ENCODE data around the gene DPYSL3. TPM values are rescaled to one million over a fixed set of nuclear protein-coding genes. Genes with fewer than 3 reads are reported as not detected.

Gene DPYSL3
- total RNA-seq, 2 donors from 2014 or later, result 0.05 to 0.12 TPM

GRCh38 chr5:147454996-147455677 is 54.7 kb downstream of the DPYSL3 start:
- no peak overlapping the region for H3K27ac Mint-ChIP-seq
- no peak for ATAC-seq (replicated peaks in 1 of 2)
- peak overlapping the region; percentile 97 for H3K4me3 Mint-ChIP-seq
- H3K27me3 Mint-ChIP-seq (ENCODE audit: low read depth), result peaks cover 67% of the 10 kb centered on the region
- H3K4me1 Mint-ChIP-seq (ENCODE audit: low read depth), result peaks cover 13% of the 10 kb centered on the region
- H3K9me3 Mint-ChIP-seq, result no peaks in the 10 kb centered on the region
- H3K36me3 Mint-ChIP-seq (ENCODE audit: insufficient read depth in 2 of 2), result peaks cover 1 to 2% of the 10 kb centered on the region in 2 donors
- DNase-seq, result no peak

GRCh38 chr5:147453875-147454814 is 55.7 kb downstream of the DPYSL3 start:
- Mint-ChIP-seq H3K4me3 (peak overlapping the region; percentile 97), H3K27ac (peak overlapping the region; percentile 9), H3K4me1 (ENCODE audit: low read depth) (peaks cover 13% of the 10 kb centered on the region), H3K9me3 (no peaks in the 10 kb centered on the region), H3K27me3 (ENCODE audit: low read depth) (peaks cover 76% of the 10 kb centered on the region), H3K36me3 (ENCODE audit: insufficient read depth in 2 of 2) (peaks cover 1 to 2% of the 10 kb centered on the region in 2 donors)
- DNase-seq (peak; percentile 79 to 81), ATAC-seq (replicated peaks in 1 of 2) (peak; percentile 85 to 89)

GRCh38 chr5:147452165-147452811 is 57.6 kb downstream of the DPYSL3 start:
- Mint-ChIP-seq H3K36me3 (ENCODE audit: insufficient read depth in 2 of 2) (peaks cover 1 to 2% of the 10 kb centered on the region in 2 donors), H3K4me3 (peak overlapping the region; percentile 66 to 97), H3K9me3 (no peaks in the 10 kb centered on the region), H3K27ac (no peak overlapping the region), H3K27me3 (ENCODE audit: low read depth) (peaks cover 74% of the 10 kb centered on the region), H3K4me1 (ENCODE audit: low read depth) (peaks cover 13% of the 10 kb centered on the region)
- DNase-seq (no peak), ATAC-seq (replicated peaks in 1 of 2) (no peak)

GRCh38 chr5:147451193-147451592 is 58.7 kb downstream of the DPYSL3 start:
- no peaks in the 10 kb centered on the region for H3K9me3 Mint-ChIP-seq
- no peak overlapping the region for H3K27ac Mint-ChIP-seq
- peaks cover 1 to 2% of the 10 kb centered on the region in 2 donors for H3K36me3 Mint-ChIP-seq (ENCODE audit: insufficient read depth in 2 of 2)
- peaks cover 13% of the 10 kb centered on the region for H3K4me1 Mint-ChIP-seq (ENCODE audit: low read depth)
- no peak overlapping the region for H3K4me3 Mint-ChIP-seq
- no peak for DNase-seq
- H3K27me3 Mint-ChIP-seq (ENCODE audit: low read depth), result peaks cover 76% of the 10 kb centered on the region
- no peak for ATAC-seq (replicated peaks in 1 of 2)

GRCh38 chr5:147450606-147451005 is 59.3 kb downstream of the DPYSL3 start:
- H3K4me3 Mint-ChIP-seq, result no peak overlapping the region
- H3K27ac Mint-ChIP-seq, result no peak overlapping the region
- H3K4me1 Mint-ChIP-seq (ENCODE audit: low read depth), result peaks cover 13% of the 10 kb centered on the region
- DNase-seq (no peak), ATAC-seq (replicated peaks in 1 of 2) (no peak)
- peaks cover 70% of the 10 kb centered on the region for H3K27me3 Mint-ChIP-seq (ENCODE audit: low read depth)
- no peaks in the 10 kb centered on the region for H3K9me3 Mint-ChIP-seq
- peaks cover 1 to 2% of the 10 kb centered on the region in 2 donors for H3K36me3 Mint-ChIP-seq (ENCODE audit: insufficient read depth in 2 of 2)

- ATAC-seq (replicated peaks in 1 of 2), result no peak
- no peak for DNase-seq
- peaks cover 7% of the 10 kb centered on the region for H3K4me1 Mint-ChIP-seq (ENCODE audit: low read depth)
- H3K27me3 Mint-ChIP-seq (ENCODE audit: low read depth), result peaks cover 52% of the 10 kb centered on the region
- no peak overlapping the region for H3K27ac Mint-ChIP-seq
- H3K4me3 Mint-ChIP-seq, result no peak overlapping the region
- no peaks in the 10 kb centered on the region for H3K9me3 Mint-ChIP-seq
- peaks cover under 1 to 1% of the 10 kb centered on the region in 2 donors for H3K36me3 Mint-ChIP-seq (ENCODE audit: insufficient read depth in 2 of 2)
Measured at GRCh38 chr5:147448766-147449165, 61.1 kb downstream of the DPYSL3 start.

- Mint-ChIP-seq H3K4me1 (ENCODE audit: low read depth) (no peaks in the 10 kb centered on the region), H3K27me3 (ENCODE audit: low read depth) (peaks cover 34% of the 10 kb centered on the region), H3K27ac (no peak overlapping the region), H3K9me3 (no peaks in the 10 kb centered on the region), H3K4me3 (no peak overlapping the region), H3K36me3 (ENCODE audit: insufficient read depth in 2 of 2) (no peaks in the 10 kb centered on the region)
- DNase-seq (no peak), ATAC-seq (replicated peaks in 1 of 2) (no peak)
Measured at GRCh38 chr5:147446523-147446922, 63.3 kb downstream of the DPYSL3 start.

GRCh38 chr5:147445917-147446316 is 64.0 kb downstream of the DPYSL3 start:
- H3K27ac Mint-ChIP-seq, result no peak overlapping the region
- no peaks in the 10 kb centered on the region for H3K36me3 Mint-ChIP-seq (ENCODE audit: insufficient read depth in 2 of 2)
- H3K27me3 Mint-ChIP-seq (ENCODE audit: low read depth), result peaks cover 34% of the 10 kb centered on the region
- no peaks in the 10 kb centered on the region for H3K9me3 Mint-ChIP-seq
- ATAC-seq (replicated peaks in 1 of 2) (no peak), DNase-seq (no peak)
- H3K4me3 Mint-ChIP-seq, result no peak overlapping the region
- no peaks in the 10 kb centered on the region for H3K4me1 Mint-ChIP-seq (ENCODE audit: low read depth)

- Mint-ChIP-seq H3K27me3 (ENCODE audit: low read depth) (peaks cover 26% of the 10 kb centered on the region), H3K9me3 (no peaks in the 10 kb centered on the region), H3K27ac (no peak overlapping the region), H3K4me3 (no peak overlapping the region), H3K4me1 (ENCODE audit: low read depth) (no peaks in the 10 kb centered on the region), H3K36me3 (ENCODE audit: insufficient read depth in 2 of 2) (no peaks in the 10 kb centered on the region)
- no peak for DNase-seq
- ATAC-seq (replicated peaks in 1 of 2), result no peak
Measured at GRCh38 chr5:147445090-147445489, 64.8 kb downstream of the DPYSL3 start.

GRCh38 chr5:147442224-147442623 is 67.6 kb downstream of the DPYSL3 start:
- Mint-ChIP-seq H3K4me3 (no peak overlapping the region), H3K36me3 (ENCODE audit: insufficient read depth in 2 of 2) (no peaks in the 10 kb centered on the region), H3K27ac (no peak overlapping the region), H3K9me3 (no peaks in the 10 kb centered on the region), H3K27me3 (ENCODE audit: low read depth) (peaks cover 25% of the 10 kb centered on the region), H3K4me1 (ENCODE audit: low read depth) (no peaks in the 10 kb centered on the region)
- DNase-seq (no peak), ATAC-seq (replicated peaks in 1 of 2) (no peak)

GRCh38 chr5:147441191-147441695 is 68.6 kb downstream of the DPYSL3 start:
- Mint-ChIP-seq H3K27ac (no peak overlapping the region), H3K36me3 (ENCODE audit: insufficient read depth in 2 of 2) (no peaks in the 10 kb centered on the region), H3K4me3 (no peak overlapping the region), H3K9me3 (no peaks in the 10 kb centered on the region), H3K27me3 (ENCODE audit: low read depth) (peaks cover 22% of the 10 kb centered on the region), H3K4me1 (ENCODE audit: low read depth) (no peaks in the 10 kb centered on the region)
- ATAC-seq (replicated peaks in 1 of 2) (no peak), DNase-seq (no peak)

- Mint-ChIP-seq H3K4me1 (ENCODE audit: low read depth) (no peaks in the 10 kb centered on the region), H3K36me3 (ENCODE audit: insufficient read depth in 2 of 2) (no peaks in the 10 kb centered on the region), H3K4me3 (no peak overlapping the region), H3K9me3 (no peaks in the 10 kb centered on the region), H3K27me3 (ENCODE audit: low read depth) (peaks cover 22% of the 10 kb centered on the region), H3K27ac (no peak overlapping the region)
- DNase-seq (no peak), ATAC-seq (replicated peaks in 1 of 2) (no peak)
Measured at GRCh38 chr5:147439254-147439653, 70.6 kb downstream of the DPYSL3 start.

- no peak overlapping the region for H3K4me3 Mint-ChIP-seq
- DNase-seq, result no peak
Measured at GRCh38 chr5:147437161-147437596, 72.7 kb downstream of the DPYSL3 start.

More at GRCh38 chr5:147437161-147437596, 72.7 kb downstream of the DPYSL3 start:
- ATAC-seq (replicated peaks in 1 of 2), result no peak
- H3K9me3 Mint-ChIP-seq, result no peaks in the 10 kb centered on the region
- no peaks in the 10 kb centered on the region for H3K4me1 Mint-ChIP-seq (ENCODE audit: low read depth)
- no peaks in the 10 kb centered on the region for H3K36me3 Mint-ChIP-seq (ENCODE audit: insufficient read depth in 2 of 2)
- no peak overlapping the region for H3K27ac Mint-ChIP-seq
- H3K27me3 Mint-ChIP-seq (ENCODE audit: low read depth), result peaks cover 22% of the 10 kb centered on the region

All from activated T-cell treated with anti-CD3 and anti-CD28 coated beads, Interleukin-2, amount 50 U/mL, for 72 hours (primary cell).